CD4-positive, alpha-beta T cell (primary cell): ENCODE measurements around the gene CST11. TPM values are rescaled to one million over a fixed set of nuclear protein-coding genes. Genes with fewer than 3 reads are reported as not detected.

Experiments used
- ATAC-seq: fragments of 200-7000 bp; cut with Tn5 transposase; one replicate; pipeline ENCODE4 v1.10.0; 2022; ENCODE audit warnings: mild to moderate bottlenecking; ENCODE audit not compliant: poor library complexity
- CTCF ChIA-PET: fragments of 350-600 bp; sonication (Branson Sonifier 250); formaldehyde crosslinking; loops from one replicate; lab custom pipeline; 2021; ENCODE audit warnings: antibody characterized with exemption, inconsistent platforms; lab: Charles Lee
- POLR2A ChIA-PET: fragments of 350-600 bp; sonication (Branson Sonifier 250); formaldehyde crosslinking; loops from one replicate; lab custom pipeline; 2021; ENCODE audit warnings: antibody characterized with exemption, inconsistent platforms; lab: Charles Lee
- DNase-seq, 14 experiments: peaks; one replicate each; pipeline ENCODE4 v3.0.0-alpha.2; 2013 to 2020; ENCODE audit warnings: mixed read lengths in 2 of 14
- H3K27ac ChIP-seq, 2 donors: one replicate each; pipeline versions ENCODE4 v1.5.1 to v1.7.0; 2013; ENCODE audit warnings: low read length in 2 of 2, low read depth in 1 of 2, mild to moderate bottlenecking in 1 of 2
- H3K27me3 ChIP-seq, 2 experiments: 1 replicate in 1 of 2; 2 replicates in 1 of 2; pipeline versions ENCODE4 v1.6.1 to v1.7.0; 2013; ENCODE audit warnings: low read length in 2 of 2, control low read depth in 1 of 2, mild to moderate bottlenecking in 1 of 2, moderate library complexity in 1 of 2; ENCODE audit not compliant: insufficient read depth in 2 of 2, control insufficient read depth in 1 of 2
- H3K36me3 ChIP-seq: one replicate; pipeline ENCODE4 v1.6.1; 2013; ENCODE audit warnings: low read length, control low read depth; ENCODE audit not compliant: insufficient read depth
- H3K4me1 ChIP-seq: one replicate; pipeline ENCODE4 v1.6.1; 2013; ENCODE audit warnings: low read length, control low read depth; ENCODE audit not compliant: insufficient read depth
- H3K4me3 ChIP-seq: one replicate; pipeline ENCODE4 v1.5.1; 2013; ENCODE audit warnings: mild to moderate bottlenecking, low read length, moderate library complexity
- H3K9me3 ChIP-seq, 2 experiments: 1 replicate in 1 of 2; 2 replicates in 1 of 2; pipeline versions ENCODE4 v1.6.1 to v1.7.0; 2013; ENCODE audit warnings: low read length in 2 of 2, mild to moderate bottlenecking in 2 of 2, control low read depth in 1 of 2, moderate library complexity in 1 of 2; ENCODE audit not compliant: control insufficient read depth in 1 of 2, insufficient read depth in 1 of 2
- H3K27ac Mint-ChIP-seq: one replicate; pipeline ENCODE4 v1.8.0; 2020; ENCODE audit warnings: mixed read lengths
- H3K27me3 Mint-ChIP-seq: one replicate; pipeline ENCODE4 v1.8.0; 2021; ENCODE audit warnings: mixed read lengths
- H3K36me3 Mint-ChIP-seq: one replicate; pipeline ENCODE4 v1.8.0; 2021; ENCODE audit warnings: low read depth, mixed read lengths
- H3K4me1 Mint-ChIP-seq: one replicate; pipeline ENCODE4 v1.8.0; 2021; ENCODE audit warnings: low read depth, mixed read lengths
- H3K4me3 Mint-ChIP-seq: one replicate; pipeline ENCODE4 v1.8.0; 2020; ENCODE audit warnings: mild to moderate bottlenecking, mixed read lengths
- H3K9me3 Mint-ChIP-seq: one replicate; pipeline ENCODE4 v1.8.0; 2020; ENCODE audit warnings: mixed read lengths
- intact Hi-C, 2 experiments: fragments of 100-400 bp; cut with DNase I in 1 of 2; cut with micrococcal nuclease in 1 of 2; formaldehyde crosslinking; loops; one replicate each; pipeline versions ENCODE4 v1.15.1 to v1.9.0; 2023 to 2025; cut with DNase I, micrococcal nuclease
- total RNA-seq, 174 experiments: library from RNA in 2 of 174; stranded (reverse) in 2 of 174; gene quantifications; one replicate each; pipeline ENCODE4 v1.2.3 and lab custom pipeline; 2021 to 2026
- TF ChIP-seq, protein P1 (sequence below): fragments of 200-600 bp; IDR thresholded peaks from one replicate; pipeline ENCODE4 v1.8.0; 2022; ENCODE audit warnings: antibody characterized with exemption, mild to moderate bottlenecking

CST11 gene
- total RNA-seq, 2 experiments from 2014 or later: not detected

DNA sequence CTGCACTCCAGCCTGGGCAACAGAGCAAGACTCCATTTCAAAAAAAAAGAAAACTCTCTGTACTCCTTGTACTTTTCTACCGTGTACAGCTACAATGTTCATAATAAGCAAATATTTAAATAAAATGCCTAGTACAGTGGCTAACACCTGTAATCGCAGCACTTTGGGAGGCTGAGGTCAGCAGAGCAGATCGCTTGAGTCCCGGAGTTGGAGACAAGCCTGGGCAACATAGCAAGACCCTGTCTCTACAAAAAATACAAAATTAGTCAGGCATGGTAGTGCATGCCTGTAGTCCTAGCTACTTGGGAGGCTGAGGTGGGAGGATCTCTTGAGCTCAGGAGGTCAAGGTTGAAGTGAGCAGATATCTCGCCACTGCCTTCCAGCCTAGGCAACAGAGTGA is 37.1 kb downstream of the CST11 start:
- CTCF ChIA-PET: no interaction called here
- Histone ChIP-seq H3K36me3 (no peaks in the 10 kb centered on the region), H3K4me1 (peaks cover 7% of the 10 kb centered on the region), H3K4me3 (no peak overlapping the region), H3K27ac (no peak overlapping the region), H3K9me3 (no peaks in the 10 kb centered on the region), H3K27me3 (no peaks in the 10 kb centered on the region)
- H3K27ac Mint-ChIP-seq: no peak overlapping the region
- no peak for DNase-seq
- no peaks in the 10 kb centered on the region for H3K27me3 Mint-ChIP-seq
- ATAC-seq: no peak
- intact Hi-C loops: no loop called here
- H3K4me3 Mint-ChIP-seq: no peak overlapping the region
- TF ChIP-seq, protein P1, sequence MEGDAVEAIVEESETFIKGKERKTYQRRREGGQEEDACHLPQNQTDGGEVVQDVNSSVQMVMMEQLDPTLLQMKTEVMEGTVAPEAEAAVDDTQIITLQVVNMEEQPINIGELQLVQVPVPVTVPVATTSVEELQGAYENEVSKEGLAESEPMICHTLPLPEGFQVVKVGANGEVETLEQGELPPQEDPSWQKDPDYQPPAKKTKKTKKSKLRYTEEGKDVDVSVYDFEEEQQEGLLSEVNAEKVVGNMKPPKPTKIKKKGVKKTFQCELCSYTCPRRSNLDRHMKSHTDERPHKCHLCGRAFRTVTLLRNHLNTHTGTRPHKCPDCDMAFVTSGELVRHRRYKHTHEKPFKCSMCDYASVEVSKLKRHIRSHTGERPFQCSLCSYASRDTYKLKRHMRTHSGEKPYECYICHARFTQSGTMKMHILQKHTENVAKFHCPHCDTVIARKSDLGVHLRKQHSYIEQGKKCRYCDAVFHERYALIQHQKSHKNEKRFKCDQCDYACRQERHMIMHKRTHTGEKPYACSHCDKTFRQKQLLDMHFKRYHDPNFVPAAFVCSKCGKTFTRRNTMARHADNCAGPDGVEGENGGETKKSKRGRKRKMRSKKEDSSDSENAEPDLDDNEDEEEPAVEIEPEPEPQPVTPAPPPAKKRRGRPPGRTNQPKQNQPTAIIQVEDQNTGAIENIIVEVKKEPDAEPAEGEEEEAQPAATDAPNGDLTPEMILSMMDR: no peak
- POLR2A ChIA-PET: interaction anchor here (1.1 kb wide), 1 partner anchor 66 kb away, joined by 3 read pairs; no protein-coding TSS in a partner anchor
- H3K9me3 Mint-ChIP-seq: no peaks in the 10 kb centered on the region
- peaks cover 58% of the 10 kb centered on the region for H3K4me1 Mint-ChIP-seq
- peaks cover 4% of the 10 kb centered on the region for H3K36me3 Mint-ChIP-seq

DNA sequence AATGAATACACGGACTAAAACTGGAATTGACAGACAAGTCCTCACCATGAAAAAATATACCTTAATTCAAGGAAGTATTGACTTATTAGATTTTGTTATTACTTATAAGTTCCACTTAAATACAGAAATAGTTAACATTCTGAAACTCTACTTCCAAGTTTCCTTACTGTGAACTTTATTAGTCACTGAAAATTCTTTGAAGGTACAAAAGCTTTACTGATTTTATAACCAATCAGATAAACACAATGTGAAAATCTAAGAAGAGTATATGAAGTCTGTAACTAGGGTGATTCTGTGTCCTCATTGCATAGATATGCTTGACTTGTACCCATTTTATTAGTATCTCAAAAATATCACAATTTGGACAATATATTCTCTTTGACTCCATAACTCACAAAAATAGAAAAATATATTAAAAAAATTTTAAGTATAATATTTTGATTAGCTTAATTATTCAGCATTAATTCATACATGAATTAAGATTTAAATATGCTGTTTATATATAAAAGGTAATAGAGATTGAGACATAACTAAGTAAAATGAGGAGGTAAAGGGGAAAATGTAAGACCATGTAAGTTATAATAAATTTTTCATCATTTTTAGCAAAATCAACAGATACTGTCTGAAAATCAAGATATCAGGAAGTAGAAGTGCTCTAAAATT is 38.0 kb downstream of the CST11 start:
- POLR2A ChIA-PET: no interaction called here
- Mint-ChIP-seq H3K9me3 (no peaks in the 10 kb centered on the region), H3K4me3 (no peak overlapping the region), H3K4me1 (peaks cover 59% of the 10 kb centered on the region), H3K27me3 (no peaks in the 10 kb centered on the region), H3K36me3 (no peaks in the 10 kb centered on the region), H3K27ac (no peak overlapping the region)
- no peak overlapping the region for H3K27ac ChIP-seq
- no peaks in the 10 kb centered on the region for H3K27me3 ChIP-seq
- no peaks in the 10 kb centered on the region for H3K36me3 ChIP-seq
- ATAC-seq (no peak), DNase-seq (no peak)
- TF ChIP-seq, protein P1: no peak
- H3K4me1 ChIP-seq: peaks cover 3% of the 10 kb centered on the region
- H3K9me3 ChIP-seq: no peaks in the 10 kb centered on the region
- CTCF ChIA-PET: no interaction called here
- intact Hi-C loops: no loop called here
- H3K4me3 ChIP-seq: no peak overlapping the region

DNA sequence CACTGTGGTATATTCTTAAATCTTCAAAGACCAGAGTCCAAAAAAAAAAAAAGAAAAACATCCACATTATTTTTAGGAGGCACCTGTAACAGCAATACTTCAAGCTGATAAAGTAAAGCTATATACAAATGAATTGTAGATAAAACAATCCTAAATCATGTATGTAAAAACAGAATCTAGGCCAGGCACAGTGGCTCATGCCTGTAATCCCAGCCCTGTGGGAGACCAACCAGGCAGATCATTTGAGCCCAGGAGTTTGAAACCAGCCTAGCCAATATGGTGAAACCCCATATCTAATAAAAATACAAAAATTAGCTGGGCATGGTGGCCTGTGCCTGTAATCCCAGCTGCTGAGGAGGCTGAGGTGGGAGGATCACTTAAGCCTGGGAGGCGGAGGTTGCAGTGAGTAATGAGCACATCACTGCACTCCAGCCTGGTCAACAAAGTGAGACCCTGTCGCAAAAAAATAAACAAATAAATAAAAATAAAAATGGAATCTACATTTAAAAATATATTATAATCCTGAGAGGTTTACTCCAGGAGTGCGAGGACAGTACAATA is 38.7 kb downstream of the CST11 start:
- Mint-ChIP-seq H3K27me3 (no peaks in the 10 kb centered on the region), H3K27ac (no peak overlapping the region), H3K36me3 (no peaks in the 10 kb centered on the region), H3K9me3 (no peaks in the 10 kb centered on the region), H3K4me1 (peaks cover 52% of the 10 kb centered on the region), H3K4me3 (no peak overlapping the region)
- ChIA-PET CTCF (no interaction called here), POLR2A (no interaction called here)
- Histone ChIP-seq H3K4me3 (no peak overlapping the region), H3K9me3 (no peaks in the 10 kb centered on the region), H3K36me3 (no peaks in the 10 kb centered on the region), H3K27ac (no peak overlapping the region), H3K4me1 (peaks cover 4% of the 10 kb centered on the region), H3K27me3 (no peaks in the 10 kb centered on the region)
- TF ChIP-seq, protein P1: no peak
- no peak for ATAC-seq
- intact Hi-C loops: no loop called here
- DNase-seq: no peak
